Hippocampal formation (tissue), 2 donors: ENCODE measurements around the gene FAM171A2.
A peak's percentile ranks its signal among the peaks of the same experiment; 100 is the strongest.

Source experiments
- DNase-seq, 2 donors: peaks; one replicate each; lab custom pipeline; 2025; lab: John Stamatoyannopoulos, UW

The FAM171A2 gene

DNA sequence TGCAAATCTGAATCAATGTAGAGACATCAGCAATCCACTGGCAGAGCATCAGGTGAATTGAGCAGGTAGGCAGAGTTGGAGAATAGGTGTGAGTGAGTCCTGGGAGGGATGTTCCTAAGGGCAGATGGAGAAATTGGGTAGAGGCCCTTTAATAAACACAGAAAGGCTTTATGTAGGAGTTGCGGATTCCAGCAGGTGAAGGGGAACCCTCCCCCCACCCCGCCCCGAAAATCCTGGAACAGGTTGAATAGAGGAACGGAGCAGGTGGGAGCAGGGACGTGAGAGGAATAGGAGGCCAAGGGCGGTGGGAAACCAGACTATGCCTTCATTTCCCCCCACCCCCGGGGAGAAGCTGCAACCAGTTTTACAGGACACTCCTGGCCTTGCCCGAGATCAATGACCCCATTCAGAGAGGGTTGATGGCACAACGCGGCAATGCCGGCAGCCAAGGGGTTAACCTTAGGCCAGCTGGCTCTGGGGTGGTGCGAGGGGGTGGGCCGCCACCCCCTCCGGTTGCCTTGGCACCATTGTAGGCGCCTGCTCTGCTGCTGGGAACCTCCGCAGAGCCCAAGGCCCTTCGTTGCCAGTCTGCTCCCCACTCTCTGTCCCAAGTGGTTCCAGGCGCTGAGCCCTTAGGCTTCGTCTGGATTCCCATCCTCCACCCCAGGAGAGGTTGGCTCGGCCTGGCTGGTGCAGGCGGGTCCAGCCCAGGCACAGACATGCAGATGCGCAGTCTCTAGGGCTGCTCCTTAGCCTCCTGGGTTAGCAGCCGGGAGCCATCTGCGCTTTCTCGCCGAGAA lies 56.1 kb downstream of the FAM171A2 start:
- DNase-seq: peak; percentile 73 to 79

DNA sequence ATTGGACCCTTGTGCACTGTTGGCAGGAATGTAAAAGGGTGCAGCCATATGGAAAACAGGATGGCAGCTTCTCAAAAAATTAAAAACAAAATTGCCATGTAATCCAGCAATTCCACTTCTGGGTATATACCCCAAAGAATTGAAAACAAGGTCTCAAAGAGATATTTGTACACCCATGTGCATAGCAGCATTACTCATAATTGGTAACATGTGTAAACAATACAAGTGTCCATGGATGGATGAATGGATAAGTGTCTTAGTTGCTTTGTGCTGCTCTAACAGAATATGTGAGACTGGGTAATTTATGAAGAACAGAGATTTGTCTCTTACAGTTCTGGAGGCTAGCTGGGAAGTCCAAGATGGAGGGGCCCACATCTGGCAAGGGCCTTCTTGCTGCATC lies 59.0 kb downstream of the FAM171A2 start:
- DNase-seq: no peak
